IMR-90 (cell line): Measurements from ENCODE around the gene NEDD1. TPM values are rescaled to one million over a fixed set of nuclear protein-coding genes. Genes with fewer than 3 reads are reported as not detected.

Source experiments
- ATAC-seq: fragments of 200-7000 bp; cut with Tn5 transposase; 2 replicates; pipeline ENCODE4 v1.9.1; 2020; ENCODE audit warnings: low read depth, mild to moderate bottlenecking, moderate library complexity
- BruUV-seq: library from RNA; stranded (reverse); fragments of 400-500 nt; replicated peaks from 2 replicates; lab custom pipeline; 2021; lab: Mats Ljungman, UMichigan
- CTCF ChIA-PET: fragments of 300-600 bp; formaldehyde crosslinking; extraction: SDS; loops from one replicate; lab custom pipeline; 2021; ENCODE audit warnings: antibody characterized with exemption; lab: Yijun Ruan, JAX
- POLR2A ChIA-PET: fragments of 300-600 bp; sonication (Branson Sonifier 250); formaldehyde crosslinking; loops from one replicate; lab custom pipeline; 2022; ENCODE audit warnings: antibody characterized with exemption; ENCODE audit not compliant: unreplicated experiment; lab: Charles Lee
- DNase-seq: peaks from one replicate; pipeline ENCODE4 v3.0.0; 2013
- H2AFZ ChIP-seq: replicated peaks from 2 replicates; pipeline ENCODE3; 2013; ENCODE audit warnings: low read length, mild to moderate bottlenecking; ENCODE audit not compliant: poor library complexity
- H2AK5ac ChIP-seq: 2 replicates; pipeline ENCODE4 v1.6.1; 2013; ENCODE audit warnings: low read depth, low read length, inconsistent platforms
- H2AK9ac ChIP-seq: replicated peaks from 2 replicates; pipeline ENCODE3; 2013; ENCODE audit warnings: mild to moderate bottlenecking, low read depth, low read length, moderate library complexity; ENCODE audit not compliant: poor library complexity
- H2BK120ac ChIP-seq: 2 replicates; pipeline ENCODE4 v1.6.1; 2013; ENCODE audit warnings: low read depth, low read length, inconsistent platforms
- H2BK15ac ChIP-seq: 3 replicates; pipeline ENCODE4 v1.6.1; 2013; ENCODE audit warnings: low read depth, low read length, inconsistent platforms
- H2BK20ac ChIP-seq: 2 replicates; pipeline ENCODE4 v1.6.1; 2013; ENCODE audit warnings: low read depth, mild to moderate bottlenecking, inconsistent platforms, low read length, moderate library complexity
- H2BK5ac ChIP-seq: 2 replicates; pipeline ENCODE4 v1.6.1; 2013; ENCODE audit warnings: mild to moderate bottlenecking, low read depth, low read length, inconsistent platforms; ENCODE audit not compliant: poor library complexity, severe bottlenecking
- H3K14ac ChIP-seq: replicated peaks from 2 replicates; pipeline ENCODE4 v1.6.1; 2013; ENCODE audit warnings: low read depth, low read length, inconsistent platforms
- H3K18ac ChIP-seq: 2 replicates; pipeline ENCODE4 v1.6.1; 2013; ENCODE audit warnings: low read depth, low read length, control low read depth
- H3K23ac ChIP-seq: 2 replicates; pipeline ENCODE4 v1.6.1; 2013; ENCODE audit warnings: low read depth, low read length, inconsistent platforms
- H3K27ac ChIP-seq: 2 replicates; pipeline ENCODE4 v1.5.1; 2013; ENCODE audit warnings: mild to moderate bottlenecking, control low read depth, low read length; ENCODE audit not compliant: insufficient read depth
- H3K27me3 ChIP-seq: 2 replicates; pipeline ENCODE4 v1.6.1; 2013; ENCODE audit warnings: low read length; ENCODE audit not compliant: control insufficient read depth, insufficient read depth
- H3K36me3 ChIP-seq: 2 replicates; pipeline ENCODE4 v1.6.1; 2013; ENCODE audit warnings: low read length, mixed read lengths; ENCODE audit not compliant: control insufficient read depth, insufficient read depth
- H3K4ac ChIP-seq: 2 replicates; pipeline ENCODE4 v1.6.1; 2013; ENCODE audit warnings: low read depth, low read length, inconsistent platforms
- H3K4me1 ChIP-seq: 2 replicates; pipeline ENCODE4 v1.6.1; 2013; ENCODE audit warnings: low read length, mixed read lengths; ENCODE audit not compliant: control insufficient read depth, insufficient read depth
- H3K4me2 ChIP-seq: 2 replicates; pipeline ENCODE4 v1.6.1; 2013; ENCODE audit warnings: low read depth, mild to moderate bottlenecking, control low read depth, low read length, moderate library complexity
- H3K4me3 ChIP-seq: 2 replicates; pipeline ENCODE4 v1.5.1; 2013; ENCODE audit warnings: low read depth, mild to moderate bottlenecking, control low read depth, low read length, moderate library complexity; ENCODE audit not compliant: insufficient read depth
- H3K56ac ChIP-seq: 2 replicates; pipeline ENCODE4 v1.6.1; 2013; ENCODE audit warnings: low read length, inconsistent platforms; ENCODE audit not compliant: insufficient read depth; ENCODE audit errors: extremely low read depth
- H3K79me1 ChIP-seq, 2 experiments: 2 replicates each; pipeline ENCODE4 v1.6.1; 2013; ENCODE audit warnings: low read length in 2 of 2, inconsistent platforms in 1 of 2, low read depth in 1 of 2
- H3K9ac ChIP-seq: 2 replicates; pipeline ENCODE4 v1.6.1; 2013; ENCODE audit warnings: low read depth, low read length, control low read depth
- H3K9me1 ChIP-seq: 2 replicates; pipeline ENCODE4 v1.6.1; 2013; ENCODE audit warnings: low read length, inconsistent platforms; ENCODE audit not compliant: insufficient read depth
- H3K9me3 ChIP-seq: 2 replicates; pipeline ENCODE4 v1.6.1; 2013; ENCODE audit warnings: low read length; ENCODE audit not compliant: control insufficient read depth, insufficient read depth
- H4K20me1 ChIP-seq: 2 replicates; pipeline ENCODE4 v1.6.1; 2013; ENCODE audit warnings: low read length, inconsistent platforms; ENCODE audit not compliant: insufficient read depth
- H4K5ac ChIP-seq: 2 replicates; pipeline ENCODE4 v1.6.1; 2013; ENCODE audit warnings: mild to moderate bottlenecking, low read depth, low read length, control low read depth
- H4K8ac ChIP-seq, 2 experiments: 2 replicates each; pipeline ENCODE4 v1.6.1; 2013; ENCODE audit warnings: low read depth in 2 of 2, low read length in 2 of 2, control low read depth in 1 of 2, inconsistent platforms in 1 of 2
- H4K91ac ChIP-seq: 2 replicates; pipeline ENCODE4 v1.6.1; 2013; ENCODE audit warnings: low read depth, low read length, inconsistent platforms; ENCODE audit not compliant: insufficient read depth
- CTCF ChIP-seq: conservative IDR thresholded peaks from 2 replicates; pipeline ENCODE4 v1.5.1; 2012; ENCODE audit warnings: mild to moderate bottlenecking, low read depth, low read length, improper control_type of control experiment
- FOS ChIP-seq: fragments of 150-350 bp; IDR thresholded peaks from 2 replicates; pipeline ENCODE4 v1.6.1; 2016; ENCODE audit warnings: low read depth, low read length
- MAFK ChIP-seq: IDR thresholded peaks from 2 replicates; pipeline ENCODE4 v1.6.1; 2012; ENCODE audit warnings: low read depth, low read length, improper control_type of control experiment
- MXI1 ChIP-seq: IDR thresholded peaks from 2 replicates; pipeline ENCODE4 v1.6.1; 2012; ENCODE audit warnings: low read depth, mild to moderate bottlenecking, low read length, moderate library complexity, borderline replicate concordance
- NFE2L2 ChIP-seq: fragments of 150-350 bp; IDR thresholded peaks from 2 replicates; pipeline ENCODE4 v1.6.1; 2016; ENCODE audit warnings: low read depth, mild to moderate bottlenecking, low read length
- RAD21 ChIP-seq: IDR thresholded peaks from 2 replicates; pipeline ENCODE4 v1.6.1; 2012; ENCODE audit warnings: low read length, improper control_type of control experiment
- RFX5 ChIP-seq: IDR thresholded peaks from 2 replicates; pipeline ENCODE4 v1.8.0; 2012; ENCODE audit warnings: low read depth, mild to moderate bottlenecking, low read length, moderate library complexity
- SMC3 ChIP-seq: fragments of 150-350 bp; IDR thresholded peaks from 2 replicates; pipeline ENCODE4 v1.6.1; 2016; ENCODE audit warnings: low read depth, mild to moderate bottlenecking, antibody characterized with exemption, low read length, moderate library complexity
- WGBS, 2 experiments: methylation state at CpG; one replicate each; pipeline versions ENCODE4 v1.1.5 to v1.1.7; 2013; ENCODE audit warnings: missing lambda C conversion rate in 2 of 2; ENCODE audit not compliant: insufficient read length in 1 of 2; ENCODE audit errors: extremely low coverage in 2 of 2; 5-methylcytosine and 5-hydroxymethylcytosine counted together
- dilution Hi-C: fragments of 300-500 bp; cut with HindIII; formaldehyde crosslinking; loops from one replicate; pipeline ENCODE4 v1.14.3; 2018; ENCODE audit warnings: low sequenced_read_pairs; ENCODE audit not compliant: unreplicated experiment
- in situ Hi-C: fragments of 300-500 bp; cut with MboI; formaldehyde crosslinking; loops from 3 replicates; pipeline ENCODE4 v1.14.3; 2019; ENCODE audit warnings: low sequenced_read_pairs, inconsistent platforms, mixed read lengths
- intact Hi-C: fragments of 100-400 bp; cut with micrococcal nuclease; formaldehyde crosslinking; loops from 2 replicates; pipeline ENCODE4 v1.10.0; 2022
- polyA plus RNA-seq, 3 experiments: library from polyadenylated mRNA; depleted of rRNA; stranded (reverse); fragments of >200 nt; gene quantifications; 2 replicates each; pipeline ENCODE4 v1.2.3, GENCODE V29; 2012; ENCODE audit warnings: low replicate concordance in 1 of 3
- total RNA-seq: library from RNA; depleted of rRNA; stranded (reverse); fragments of >200 nt; gene quantifications from 2 replicates; pipeline ENCODE4 v1.2.3, GENCODE V29; 2012
- TF ChIP-seq, protein P1 (sequence below): fragments of 150-350 bp; IDR thresholded peaks from 2 replicates; pipeline ENCODE4 v1.6.1; 2016; ENCODE audit warnings: low read depth, mild to moderate bottlenecking, low read length, moderate library complexity, borderline replicate concordance

Gene NEDD1
- total and polyA plus RNA-seq, 2 of the 4 experiments (the other 2 are of a cell fraction), result 10.0 to 48.0 TPM

DNA sequence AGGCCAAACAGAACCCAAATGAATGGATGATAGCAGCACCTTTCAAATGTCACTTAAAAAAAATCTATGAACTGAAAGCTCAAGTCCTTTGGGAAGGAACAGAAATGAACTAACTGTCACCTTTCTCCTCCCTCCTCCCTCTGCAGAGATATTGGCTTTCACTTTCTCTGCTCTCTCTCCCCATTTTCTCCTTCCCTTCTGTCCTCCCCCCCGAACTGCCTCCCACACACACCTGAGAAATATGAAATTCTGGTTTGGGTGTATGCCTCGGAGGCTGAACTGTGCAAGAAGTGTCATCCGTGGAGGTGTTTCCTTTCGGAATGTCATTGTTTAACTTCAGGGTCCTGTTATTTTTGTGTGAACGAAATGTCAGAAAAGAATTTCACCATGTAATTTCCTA, 87.8 kb downstream of the NEDD1 start:
- intact Hi-C loops, result no loop called here
- CTCF ChIA-PET, result no interaction called here
- Histone ChIP-seq H2AK5ac (no peak overlapping the region), H2AK9ac (no peak overlapping the region), H3K4me1 (no peaks in the 10 kb centered on the region), H3K9me1 (no peaks in the 10 kb centered on the region), H3K9ac (no peak overlapping the region), H3K4ac (no peak overlapping the region), H3K4me3 (no peak overlapping the region), H2AFZ (no peak overlapping the region), H3K4me2 (no peak overlapping the region; the same call in 1 of the 2 replicates), H3K27me3 (peaks cover 16% of the 10 kb centered on the region), H3K9me3 (no peaks in the 10 kb centered on the region), H4K91ac (no peak overlapping the region), H3K27ac (no peak overlapping the region), H3K23ac (no peak overlapping the region), H3K36me3 (no peaks in the 10 kb centered on the region), H3K18ac (no peak overlapping the region), H2BK120ac (no peak overlapping the region), H2BK20ac (no peak overlapping the region), H4K5ac (no peak overlapping the region), H2BK15ac (no peak overlapping the region), H3K56ac (no peak overlapping the region), H3K14ac (no peak overlapping the region), H3K79me1 (no peaks in the 10 kb centered on the region), H4K8ac (no peak overlapping the region), H4K20me1 (no peaks in the 10 kb centered on the region), H2BK5ac (no peak overlapping the region)
- in situ Hi-C loops, result loop anchor here (25.0 kb wide), 1 partner anchor 1392 kb away; no protein-coding TSS in a partner anchor
- TF ChIP-seq, protein P1, sequence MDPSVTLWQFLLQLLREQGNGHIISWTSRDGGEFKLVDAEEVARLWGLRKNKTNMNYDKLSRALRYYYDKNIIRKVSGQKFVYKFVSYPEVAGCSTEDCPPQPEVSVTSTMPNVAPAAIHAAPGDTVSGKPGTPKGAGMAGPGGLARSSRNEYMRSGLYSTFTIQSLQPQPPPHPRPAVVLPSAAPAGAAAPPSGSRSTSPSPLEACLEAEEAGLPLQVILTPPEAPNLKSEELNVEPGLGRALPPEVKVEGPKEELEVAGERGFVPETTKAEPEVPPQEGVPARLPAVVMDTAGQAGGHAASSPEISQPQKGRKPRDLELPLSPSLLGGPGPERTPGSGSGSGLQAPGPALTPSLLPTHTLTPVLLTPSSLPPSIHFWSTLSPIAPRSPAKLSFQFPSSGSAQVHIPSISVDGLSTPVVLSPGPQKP, result no peak
- TF ChIP-seq CTCF (no peak), RAD21 (no peak), MAFK (no peak), NFE2L2 (no peak), FOS (no peak), MXI1 (no peak), SMC3 (no peak), RFX5 (no peak)
- POLR2A ChIA-PET, result no interaction called here
- 40% methylated on average over 1 of the region's 5 CpGs; no CpG with 5 or more reads in 1 of the 2 experiments for WGBS, 2 experiments
- ATAC-seq, result no peak
- no peak for DNase-seq
- dilution Hi-C loops, result no loop called here
- BruUV-seq, result no TSS peak
